ENCODE data around the gene GRIA4. TPM values are rescaled to one million over a fixed set of nuclear protein-coding genes. Genes with fewer than 3 reads are reported as not detected.
A peak's percentile ranks its signal among the peaks of the same experiment; 100 is the strongest.

Gene GRIA4
- total RNA-seq (2022) (not detected in 2 replicates), Bru-seq, nascent RNA (percentile 1 among the genes with signal in this experiment), BruChase-seq, experiment 1, labeled RNA remaining after a 6-hour chase (percentile 0 among the genes with signal in this experiment), BruChase-seq, experiment 2, labeled RNA remaining after a 2-hour chase (percentile 1 among the genes with signal in this experiment)
- long read RNA-seq = 0 reads

DNA sequence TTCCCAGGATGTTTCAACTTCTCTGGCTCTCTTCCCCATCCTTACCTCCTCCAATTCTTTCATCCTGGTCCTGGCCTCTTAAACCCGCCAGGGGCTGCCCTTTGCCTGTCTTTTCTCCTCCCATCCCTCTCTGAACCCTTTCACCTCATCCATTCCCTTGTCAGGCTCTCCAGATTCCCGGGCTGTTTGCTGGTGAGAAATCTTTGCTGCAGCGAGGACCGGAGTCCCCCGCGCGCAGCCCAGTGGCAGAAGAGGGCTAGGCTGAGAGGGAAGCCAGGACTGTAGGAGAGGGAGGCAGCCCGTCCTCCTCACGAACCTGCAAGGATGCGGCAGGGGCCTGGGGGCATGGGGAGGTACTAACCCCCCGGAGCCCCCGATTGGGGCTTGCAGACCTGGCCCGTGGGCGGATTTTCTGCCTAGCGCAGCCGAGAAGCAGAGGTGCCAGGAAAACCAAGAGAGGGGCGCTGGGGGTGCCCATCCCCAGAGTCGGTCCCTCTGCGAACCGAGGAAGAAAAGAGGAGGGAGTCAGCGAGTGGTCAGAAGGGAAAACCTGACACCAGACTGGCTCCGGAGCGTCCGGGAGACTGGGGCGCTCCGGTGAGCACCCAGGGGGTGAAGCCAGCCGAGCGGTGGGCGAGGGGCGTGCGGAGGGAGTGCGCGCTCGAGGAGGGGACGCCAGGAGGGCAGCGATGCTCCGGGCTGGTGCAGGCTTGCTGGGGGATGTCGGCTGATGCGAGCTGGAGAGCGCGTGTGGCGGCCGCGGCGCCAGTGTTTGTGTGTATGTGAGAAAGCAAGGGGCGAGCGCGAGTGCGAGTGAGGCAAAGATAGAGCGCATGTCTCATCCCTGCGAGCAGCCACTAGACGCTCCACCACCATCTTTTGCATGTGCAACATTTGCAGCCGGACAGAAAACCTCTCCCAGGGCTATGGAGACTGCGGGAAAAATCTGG is at the start of gene GRIA4:
TSS of gene GRIA4 (plus strand) at position 242 of the 950 bp plus-strand sequence. CDS start 925 bp downstream, outside the sequence.
- no peaks in the 10 kb centered on the region for H3K36me3 Mint-ChIP-seq (ENCODE audit: insufficient read depth, unreplicated experiment)
- peaks cover 13% of the 10 kb centered on the region for H3K4me1 Mint-ChIP-seq (ENCODE audit: insufficient read depth, unreplicated experiment)
- no TSS peak for BruUV-seq (replicated peaks)
- DNase-seq (ENCODE audit: unreplicated experiment) = no peak
- POLR2A ChIA-PET = no interaction called here
- no peak within 1 kb of the TSS for H3K27ac Mint-ChIP-seq (ENCODE audit: low read depth, unreplicated experiment)
- TF ChIP-seq, protein P1, sequence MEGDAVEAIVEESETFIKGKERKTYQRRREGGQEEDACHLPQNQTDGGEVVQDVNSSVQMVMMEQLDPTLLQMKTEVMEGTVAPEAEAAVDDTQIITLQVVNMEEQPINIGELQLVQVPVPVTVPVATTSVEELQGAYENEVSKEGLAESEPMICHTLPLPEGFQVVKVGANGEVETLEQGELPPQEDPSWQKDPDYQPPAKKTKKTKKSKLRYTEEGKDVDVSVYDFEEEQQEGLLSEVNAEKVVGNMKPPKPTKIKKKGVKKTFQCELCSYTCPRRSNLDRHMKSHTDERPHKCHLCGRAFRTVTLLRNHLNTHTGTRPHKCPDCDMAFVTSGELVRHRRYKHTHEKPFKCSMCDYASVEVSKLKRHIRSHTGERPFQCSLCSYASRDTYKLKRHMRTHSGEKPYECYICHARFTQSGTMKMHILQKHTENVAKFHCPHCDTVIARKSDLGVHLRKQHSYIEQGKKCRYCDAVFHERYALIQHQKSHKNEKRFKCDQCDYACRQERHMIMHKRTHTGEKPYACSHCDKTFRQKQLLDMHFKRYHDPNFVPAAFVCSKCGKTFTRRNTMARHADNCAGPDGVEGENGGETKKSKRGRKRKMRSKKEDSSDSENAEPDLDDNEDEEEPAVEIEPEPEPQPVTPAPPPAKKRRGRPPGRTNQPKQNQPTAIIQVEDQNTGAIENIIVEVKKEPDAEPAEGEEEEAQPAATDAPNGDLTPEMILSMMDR (IDR thresholded peaks at IDR 0.05; ENCODE audit: unreplicated experiment) = no peak
- no peaks in the 10 kb centered on the region for H3K9me3 Mint-ChIP-seq (ENCODE audit: unreplicated experiment)
- intact Hi-C loops (cut with micrococcal nuclease) = loop anchor here (2.0 to 5.0 kb wide), 2 partner anchors 252 to 1001 kb away; no protein-coding TSS in a partner anchor
- CTCF ChIA-PET = no interaction called here
- peak within 1 kb of the TSS; percentile 70 for H3K4me3 Mint-ChIP-seq (ENCODE audit: unreplicated experiment)
- peaks cover 15% of the 10 kb centered on the region for H3K27me3 Mint-ChIP-seq (ENCODE audit: insufficient read depth, unreplicated experiment)

DNA sequence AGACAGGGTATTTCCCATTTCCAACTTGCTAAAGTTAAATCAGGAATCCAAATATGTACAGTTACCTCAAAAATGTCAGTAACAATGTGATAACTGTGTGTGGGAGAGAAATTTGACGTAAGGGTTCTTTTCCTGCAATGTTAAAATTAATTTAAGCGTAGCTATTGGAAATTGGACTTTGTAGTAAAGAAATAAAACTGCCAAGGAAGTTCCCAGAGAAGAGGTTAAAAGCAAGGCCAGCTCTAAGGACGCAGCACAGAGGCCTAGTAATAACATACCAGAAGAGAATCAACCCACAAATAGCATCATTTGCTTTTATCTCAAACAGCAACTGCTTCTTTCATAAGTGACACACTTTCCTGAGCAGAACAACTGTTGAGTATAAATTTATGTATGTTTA is 36.8 kb upstream of the GRIA4 start:
- TF ChIP-seq, protein P1 (IDR thresholded peaks at IDR 0.05; ENCODE audit: unreplicated experiment) = no peak
- H3K27ac Mint-ChIP-seq (ENCODE audit: low read depth, unreplicated experiment) = no peak overlapping the region
- BruUV-seq (replicated peaks) = no TSS peak
- DNase-seq (ENCODE audit: unreplicated experiment) = no peak
- no peaks in the 10 kb centered on the region for H3K27me3 Mint-ChIP-seq (ENCODE audit: insufficient read depth, unreplicated experiment)
- intact Hi-C loops (cut with micrococcal nuclease) = no loop called here
- POLR2A ChIA-PET = no interaction called here
- no peaks in the 10 kb centered on the region for H3K4me1 Mint-ChIP-seq (ENCODE audit: insufficient read depth, unreplicated experiment)
- H3K36me3 Mint-ChIP-seq (ENCODE audit: insufficient read depth, unreplicated experiment) = no peaks in the 10 kb centered on the region
- CTCF ChIA-PET = no interaction called here
- H3K4me3 Mint-ChIP-seq (ENCODE audit: unreplicated experiment) = no peak overlapping the region
- no peaks in the 10 kb centered on the region for H3K9me3 Mint-ChIP-seq (ENCODE audit: unreplicated experiment)

DNA sequence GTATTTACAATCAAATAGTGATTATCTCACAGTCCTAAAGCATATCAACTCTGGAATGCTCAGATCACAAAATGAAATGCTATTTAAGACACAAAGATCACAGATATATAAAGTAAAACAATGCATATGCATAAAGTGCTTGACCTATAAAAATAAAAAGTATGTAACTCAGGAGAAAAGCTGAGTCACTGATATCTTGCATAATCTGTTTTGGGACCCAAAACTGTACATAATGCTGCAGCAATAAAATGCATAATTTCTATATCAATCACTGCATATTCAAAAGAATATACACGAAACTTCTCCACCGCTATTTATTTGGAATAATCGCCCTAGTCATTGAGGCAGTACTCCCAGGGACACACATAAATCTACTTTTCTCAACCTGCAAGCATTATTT is 34.9 kb upstream of the GRIA4 start:
- no peaks in the 10 kb centered on the region for H3K9me3 Mint-ChIP-seq (ENCODE audit: unreplicated experiment)
- H3K4me3 Mint-ChIP-seq (ENCODE audit: unreplicated experiment) = no peak overlapping the region
- peak; percentile 44 for DNase-seq (ENCODE audit: unreplicated experiment)
- intact Hi-C loops (cut with micrococcal nuclease) = no loop called here
- POLR2A ChIA-PET = no interaction called here
- CTCF ChIA-PET = no interaction called here
- no peak overlapping the region for H3K27ac Mint-ChIP-seq (ENCODE audit: low read depth, unreplicated experiment)
- H3K4me1 Mint-ChIP-seq (ENCODE audit: insufficient read depth, unreplicated experiment) = no peaks in the 10 kb centered on the region
- no peaks in the 10 kb centered on the region for H3K36me3 Mint-ChIP-seq (ENCODE audit: insufficient read depth, unreplicated experiment)
- H3K27me3 Mint-ChIP-seq (ENCODE audit: insufficient read depth, unreplicated experiment) = no peaks in the 10 kb centered on the region
- no TSS peak for BruUV-seq (replicated peaks)
- TF ChIP-seq, protein P1 (IDR thresholded peaks at IDR 0.05; ENCODE audit: unreplicated experiment) = no peak

DNA sequence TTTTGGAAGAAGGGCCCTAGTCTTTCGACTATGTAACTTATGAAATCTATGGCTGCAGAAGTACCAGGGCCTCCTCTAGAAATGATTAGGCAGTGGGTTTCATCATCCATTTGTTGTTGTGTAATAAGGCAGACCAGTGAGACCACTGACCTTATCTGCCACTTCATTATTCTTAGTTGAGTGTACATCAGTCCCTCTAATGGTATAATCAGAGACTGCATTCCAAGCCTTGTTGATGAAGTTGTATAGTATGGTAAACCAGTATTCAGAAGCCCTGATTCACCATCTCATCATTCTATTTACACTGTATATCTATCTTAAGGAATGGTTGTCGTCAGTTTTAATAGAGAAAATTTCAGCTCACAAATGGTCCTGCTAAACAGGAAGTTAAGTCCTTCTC is 32.2 kb upstream of the GRIA4 start:
- Mint-ChIP-seq H3K27me3 (ENCODE audit: insufficient read depth, unreplicated experiment) (no peaks in the 10 kb centered on the region), H3K36me3 (ENCODE audit: insufficient read depth, unreplicated experiment) (no peaks in the 10 kb centered on the region), H3K4me1 (ENCODE audit: insufficient read depth, unreplicated experiment) (no peaks in the 10 kb centered on the region), H3K27ac (ENCODE audit: low read depth, unreplicated experiment) (no peak overlapping the region), H3K4me3 (ENCODE audit: unreplicated experiment) (no peak overlapping the region), H3K9me3 (ENCODE audit: unreplicated experiment) (no peaks in the 10 kb centered on the region)
- POLR2A ChIA-PET = no interaction called here
- no peak for DNase-seq (ENCODE audit: unreplicated experiment)
- TF ChIP-seq, protein P1 (IDR thresholded peaks at IDR 0.05; ENCODE audit: unreplicated experiment) = no peak
- intact Hi-C loops (cut with micrococcal nuclease) = no loop called here
- CTCF ChIA-PET = interaction anchor here (0.6 kb wide), 1 partner anchor 588 kb away, joined by 3 read pairs; no protein-coding TSS in a partner anchor
- BruUV-seq (replicated peaks) = no TSS peak
